ENCODE measurements around the gene OPRM1. TPM values are rescaled to one million over a fixed set of nuclear protein-coding genes. Genes with fewer than 3 reads are reported as not detected.

Gene OPRM1
- total RNA-seq, 1 experiment from 2014 or later = not detected

DNA sequence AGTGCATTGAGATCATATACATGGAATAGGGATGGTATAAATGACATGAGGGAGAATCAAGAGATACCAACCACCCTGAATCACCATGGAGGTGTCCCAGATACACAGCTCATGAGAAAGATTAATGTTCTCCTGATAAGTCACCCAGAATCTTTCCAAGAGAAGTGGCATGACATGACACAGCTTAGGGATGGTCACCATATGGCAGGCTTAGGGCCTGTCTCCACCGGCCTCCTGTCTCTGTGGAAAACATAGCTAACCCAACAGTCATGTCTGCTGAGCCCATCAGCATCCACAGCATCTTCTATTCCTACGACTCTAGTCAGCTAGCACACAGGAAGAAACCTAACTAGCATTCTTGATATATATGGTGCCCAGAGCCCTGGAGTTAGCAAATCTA is 184.3 kb downstream of the OPRM1 start:
- no peak for TF ChIP-seq TCF7L2 (IDR thresholded peaks at IDR 0.05; ENCODE audit: low read depth, low read length)
- no peak for TF ChIP-seq POLR2AphosphoS5 (IDR thresholded peaks at IDR 0.05; ENCODE audit: low read depth, low read length)
- TF ChIP-seq, protein P1, sequence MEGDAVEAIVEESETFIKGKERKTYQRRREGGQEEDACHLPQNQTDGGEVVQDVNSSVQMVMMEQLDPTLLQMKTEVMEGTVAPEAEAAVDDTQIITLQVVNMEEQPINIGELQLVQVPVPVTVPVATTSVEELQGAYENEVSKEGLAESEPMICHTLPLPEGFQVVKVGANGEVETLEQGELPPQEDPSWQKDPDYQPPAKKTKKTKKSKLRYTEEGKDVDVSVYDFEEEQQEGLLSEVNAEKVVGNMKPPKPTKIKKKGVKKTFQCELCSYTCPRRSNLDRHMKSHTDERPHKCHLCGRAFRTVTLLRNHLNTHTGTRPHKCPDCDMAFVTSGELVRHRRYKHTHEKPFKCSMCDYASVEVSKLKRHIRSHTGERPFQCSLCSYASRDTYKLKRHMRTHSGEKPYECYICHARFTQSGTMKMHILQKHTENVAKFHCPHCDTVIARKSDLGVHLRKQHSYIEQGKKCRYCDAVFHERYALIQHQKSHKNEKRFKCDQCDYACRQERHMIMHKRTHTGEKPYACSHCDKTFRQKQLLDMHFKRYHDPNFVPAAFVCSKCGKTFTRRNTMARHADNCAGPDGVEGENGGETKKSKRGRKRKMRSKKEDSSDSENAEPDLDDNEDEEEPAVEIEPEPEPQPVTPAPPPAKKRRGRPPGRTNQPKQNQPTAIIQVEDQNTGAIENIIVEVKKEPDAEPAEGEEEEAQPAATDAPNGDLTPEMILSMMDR (IDR thresholded peaks at IDR 0.05) = no peak
- TF ChIP-seq, protein P2, sequence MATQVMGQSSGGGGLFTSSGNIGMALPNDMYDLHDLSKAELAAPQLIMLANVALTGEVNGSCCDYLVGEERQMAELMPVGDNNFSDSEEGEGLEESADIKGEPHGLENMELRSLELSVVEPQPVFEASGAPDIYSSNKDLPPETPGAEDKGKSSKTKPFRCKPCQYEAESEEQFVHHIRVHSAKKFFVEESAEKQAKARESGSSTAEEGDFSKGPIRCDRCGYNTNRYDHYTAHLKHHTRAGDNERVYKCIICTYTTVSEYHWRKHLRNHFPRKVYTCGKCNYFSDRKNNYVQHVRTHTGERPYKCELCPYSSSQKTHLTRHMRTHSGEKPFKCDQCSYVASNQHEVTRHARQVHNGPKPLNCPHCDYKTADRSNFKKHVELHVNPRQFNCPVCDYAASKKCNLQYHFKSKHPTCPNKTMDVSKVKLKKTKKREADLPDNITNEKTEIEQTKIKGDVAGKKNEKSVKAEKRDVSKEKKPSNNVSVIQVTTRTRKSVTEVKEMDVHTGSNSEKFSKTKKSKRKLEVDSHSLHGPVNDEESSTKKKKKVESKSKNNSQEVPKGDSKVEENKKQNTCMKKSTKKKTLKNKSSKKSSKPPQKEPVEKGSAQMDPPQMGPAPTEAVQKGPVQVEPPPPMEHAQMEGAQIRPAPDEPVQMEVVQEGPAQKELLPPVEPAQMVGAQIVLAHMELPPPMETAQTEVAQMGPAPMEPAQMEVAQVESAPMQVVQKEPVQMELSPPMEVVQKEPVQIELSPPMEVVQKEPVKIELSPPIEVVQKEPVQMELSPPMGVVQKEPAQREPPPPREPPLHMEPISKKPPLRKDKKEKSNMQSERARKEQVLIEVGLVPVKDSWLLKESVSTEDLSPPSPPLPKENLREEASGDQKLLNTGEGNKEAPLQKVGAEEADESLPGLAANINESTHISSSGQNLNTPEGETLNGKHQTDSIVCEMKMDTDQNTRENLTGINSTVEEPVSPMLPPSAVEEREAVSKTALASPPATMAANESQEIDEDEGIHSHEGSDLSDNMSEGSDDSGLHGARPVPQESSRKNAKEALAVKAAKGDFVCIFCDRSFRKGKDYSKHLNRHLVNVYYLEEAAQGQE (IDR thresholded peaks at IDR 0.05; ENCODE audit: insufficient read depth in 1 of 2, low read depth in 2 of 2, low read length in 1 of 2) = no peak
- TF ChIP-seq SIN3A (IDR thresholded peaks at IDR 0.05; ENCODE audit: borderline replicate concordance, insufficient read depth, low read depth, low read length) = no peak
- in situ Hi-C loops (cut with HindIII; ENCODE audit: low pct_unique_long_range_greater_than_20kb, low sequenced_read_pairs) = no loop called here
- no TSS peak for BruUV-seq (replicated peaks)
- H3K27me3 ChIP-seq (ENCODE audit: control insufficient read depth, insufficient read depth, low read length) = peaks cover 3% of the 10 kb centered on the region; the same call in 1 of the 2 replicates
- H3K4me1 ChIP-seq (ENCODE audit: control insufficient read depth, insufficient read depth, low read length) = no peaks in the 10 kb centered on the region
- intact Hi-C loops (cut with micrococcal nuclease; ENCODE audit: unreplicated experiment) = no loop called here
- H3K4me3 ChIP-seq (ENCODE audit: low read depth in 2 of 2, low read length in 2 of 2) = no peak overlapping the region
- no peak overlapping the region for H3K27ac ChIP-seq (ENCODE audit: low read length)
- no peaks in the 10 kb centered on the region for H3K9me3 ChIP-seq (ENCODE audit: control insufficient read depth, insufficient read depth, low read depth, low read length)
- DNase-seq (ENCODE audit: low read depth, low spot score) = no peak
- no peaks in the 10 kb centered on the region for H3K36me3 ChIP-seq (ENCODE audit: control insufficient read depth, insufficient read depth, low read length)
- ChIA-PET POLR2A (no interaction called here), CTCF (no interaction called here)
- no peak for ATAC-seq

DNA sequence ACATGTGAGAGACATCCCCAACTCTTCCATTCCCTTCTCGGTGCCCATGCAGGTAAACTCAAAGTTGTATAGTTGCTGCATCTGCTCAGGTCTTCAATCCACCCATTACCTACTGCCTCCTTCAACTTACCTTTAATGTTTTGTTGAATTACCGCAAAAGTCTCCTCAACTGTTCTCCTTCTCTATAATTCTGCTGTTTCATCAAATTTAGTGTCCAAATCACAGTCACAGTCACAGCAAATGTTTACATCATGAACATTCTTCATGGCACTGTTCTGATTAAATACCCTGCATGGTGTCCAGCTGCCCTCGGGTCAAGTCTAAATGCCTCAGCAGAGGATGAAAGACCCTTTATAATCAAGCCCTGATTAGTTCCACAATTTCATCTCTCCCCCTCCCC is 187.4 kb downstream of the OPRM1 start:
- H3K36me3 ChIP-seq (ENCODE audit: control insufficient read depth, insufficient read depth, low read length) = no peaks in the 10 kb centered on the region
- DNase-seq (ENCODE audit: low read depth, low spot score) (no peak), ATAC-seq (no peak)
- BruUV-seq (replicated peaks) = no TSS peak
- intact Hi-C loops (cut with micrococcal nuclease; ENCODE audit: unreplicated experiment) (no loop called here), in situ Hi-C loops (cut with HindIII; ENCODE audit: low pct_unique_long_range_greater_than_20kb, low sequenced_read_pairs) (no loop called here)
- H3K4me1 ChIP-seq (ENCODE audit: control insufficient read depth, insufficient read depth, low read length) = no peaks in the 10 kb centered on the region
- H3K27me3 ChIP-seq (ENCODE audit: control insufficient read depth, insufficient read depth, low read length) = no peaks in the 10 kb centered on the region
- H3K27ac ChIP-seq (ENCODE audit: low read length) = no peak overlapping the region
- TF ChIP-seq, protein P2 (IDR thresholded peaks at IDR 0.05; ENCODE audit: insufficient read depth in 1 of 2, low read depth in 2 of 2, low read length in 1 of 2) = no peak
- TF ChIP-seq, protein P1 (IDR thresholded peaks at IDR 0.05) = no peak
- TF ChIP-seq POLR2AphosphoS5 (IDR thresholded peaks at IDR 0.05; ENCODE audit: low read depth, low read length) (no peak), TCF7L2 (IDR thresholded peaks at IDR 0.05; ENCODE audit: low read depth, low read length) (no peak), SIN3A (IDR thresholded peaks at IDR 0.05; ENCODE audit: borderline replicate concordance, insufficient read depth, low read depth, low read length) (no peak)
- no peaks in the 10 kb centered on the region for H3K9me3 ChIP-seq (ENCODE audit: control insufficient read depth, insufficient read depth, low read depth, low read length)
- ChIA-PET POLR2A (no interaction called here), CTCF (no interaction called here)
- H3K4me3 ChIP-seq (ENCODE audit: low read depth in 2 of 2, low read length in 2 of 2) = no peak overlapping the region
